Activated T-cell treated with anti-CD3 and anti-CD28 coated beads, Interleukin-2, amount 50 U/mL, for 72 hours (primary cell): ENCODE results near the gene MRPS12. TPM values are rescaled to one million over a fixed set of nuclear protein-coding genes. Genes with fewer than 3 reads are reported as not detected.

Source experiments
- ATAC-seq, 2 donors: fragments of 150-1000 bp; cut with Tn5 transposase; replicated peaks in 1 of 2; 2 replicates each; pipeline ENCODE4 v1.10.0; 2021; ENCODE audit warnings: moderate library complexity in 2 of 2, mild to moderate bottlenecking in 1 of 2
- DNase-seq, 2 donors: peaks; one replicate each; pipeline ENCODE4 v3.0.0; 2021 to 2022; ENCODE audit warnings: mixed read lengths in 1 of 2
- H3K27ac Mint-ChIP-seq: one replicate; pipeline ENCODE4 v1.8.0; 2022; ENCODE audit warnings: mild to moderate bottlenecking, moderate library complexity, mixed read lengths
- H3K27me3 Mint-ChIP-seq: one replicate; pipeline ENCODE4 v1.8.0; 2022; ENCODE audit warnings: low read depth, mixed read lengths
- H3K36me3 Mint-ChIP-seq, 2 donors: one replicate each; pipeline ENCODE4 v1.8.0; 2022; ENCODE audit warnings: mixed read lengths in 2 of 2, mild to moderate bottlenecking in 1 of 2; ENCODE audit not compliant: insufficient read depth in 2 of 2
- H3K4me1 Mint-ChIP-seq: one replicate; pipeline ENCODE4 v1.8.0; 2022; ENCODE audit warnings: low read depth, mixed read lengths
- H3K4me3 Mint-ChIP-seq, 2 donors: one replicate each; pipeline ENCODE4 v1.8.0; 2022; ENCODE audit warnings: mild to moderate bottlenecking in 2 of 2, mixed read lengths in 2 of 2, moderate library complexity in 2 of 2
- H3K9me3 Mint-ChIP-seq, 2 donors: one replicate each; pipeline ENCODE4 v1.8.0; 2022; ENCODE audit warnings: mixed read lengths in 2 of 2
- total RNA-seq, 2 donors: library from RNA; stranded (reverse); gene quantifications; one replicate each; pipeline ENCODE4 v1.2.3, GENCODE V29; 2022

The MRPS12 gene
- total RNA-seq, 2 donors from 2014 or later = 54.8 to 57.9 TPM

DNA sequence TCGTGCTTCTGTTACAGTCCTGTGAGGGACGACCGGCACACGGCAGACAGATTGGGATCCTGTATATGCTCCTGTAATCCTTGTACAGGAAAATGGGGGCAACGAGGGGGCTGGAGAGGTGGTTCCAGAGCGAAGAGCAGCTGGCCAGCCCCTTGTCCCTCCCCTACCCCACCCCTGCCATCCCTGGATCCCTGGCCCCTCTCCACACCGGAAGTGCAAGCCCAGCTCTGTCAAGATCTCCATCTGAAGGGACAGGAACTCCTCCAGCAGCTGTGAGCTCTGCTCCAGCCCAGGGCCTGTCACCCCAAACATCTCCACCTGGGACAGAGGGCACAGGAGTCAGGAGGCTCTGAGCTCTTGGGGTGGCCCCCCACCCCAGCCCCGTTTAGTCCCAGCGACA, 13.2 kb upstream of the MRPS12 start:
- H3K27me3 Mint-ChIP-seq = no peaks in the 10 kb centered on the region
- no peak for ATAC-seq
- DNase-seq = no peak
- H3K27ac Mint-ChIP-seq = no peak overlapping the region
- H3K4me1 Mint-ChIP-seq = peaks cover 4% of the 10 kb centered on the region
- H3K36me3 Mint-ChIP-seq = peaks cover 0 to 3% of the 10 kb centered on the region in 2 donors
- H3K4me3 Mint-ChIP-seq = no peak overlapping the region
- no peaks in the 10 kb centered on the region for H3K9me3 Mint-ChIP-seq

DNA sequence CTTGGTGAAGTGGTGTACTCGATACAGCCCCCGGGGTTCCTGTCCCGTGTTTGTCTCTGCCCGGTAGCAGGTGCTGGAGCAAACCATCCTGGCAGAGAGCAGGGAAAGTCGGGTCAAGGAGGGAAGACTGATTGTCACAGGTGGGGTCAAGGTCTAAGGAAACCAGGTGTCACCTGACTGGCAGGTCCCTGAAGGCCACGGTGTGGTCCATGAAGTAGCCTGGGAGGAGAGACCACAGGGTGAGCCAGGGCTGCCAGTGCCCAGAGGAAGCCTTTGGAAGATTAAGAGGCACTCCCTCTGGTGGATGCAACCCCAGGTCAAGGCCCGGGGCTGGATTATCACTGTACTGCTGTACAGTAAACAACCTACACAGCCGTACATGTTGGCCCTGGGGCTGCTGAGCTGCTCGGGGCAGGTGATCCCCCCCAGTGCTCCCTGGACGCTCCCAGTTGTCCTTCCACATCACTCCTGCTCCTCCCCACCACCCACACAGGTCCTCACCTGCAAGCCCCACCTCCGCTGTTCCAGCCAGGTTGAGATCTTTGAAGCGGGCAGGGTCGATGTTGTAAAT, 12.7 kb upstream of the MRPS12 start:
- no peaks in the 10 kb centered on the region for H3K9me3 Mint-ChIP-seq
- DNase-seq (no peak), ATAC-seq (no peak)
- H3K4me3 Mint-ChIP-seq = no peak overlapping the region
- peaks cover 0 to 3% of the 10 kb centered on the region in 2 donors for H3K36me3 Mint-ChIP-seq
- no peaks in the 10 kb centered on the region for H3K27me3 Mint-ChIP-seq
- no peaks in the 10 kb centered on the region for H3K4me1 Mint-ChIP-seq
- no peak overlapping the region for H3K27ac Mint-ChIP-seq

DNA sequence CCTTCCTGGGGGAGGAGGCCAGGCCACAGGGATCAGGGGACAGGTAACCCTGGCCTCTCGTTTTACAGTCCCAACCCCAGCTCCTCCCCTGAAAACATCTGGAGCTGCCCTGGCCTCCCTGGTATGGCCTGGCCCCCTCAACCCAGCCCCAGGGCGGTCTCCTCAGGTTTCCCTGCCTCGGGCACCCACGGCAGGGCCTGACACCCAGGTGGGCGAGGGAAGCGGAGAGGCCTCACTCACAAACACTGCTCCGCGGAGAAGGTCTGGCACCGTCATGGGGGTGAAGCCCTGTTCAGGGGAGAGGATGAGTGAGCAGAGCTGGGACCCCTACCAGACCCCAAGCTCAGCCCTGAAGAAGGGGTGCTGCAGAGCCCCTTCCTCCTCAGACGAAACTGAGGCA, 12.2 kb upstream of the MRPS12 start:
- Mint-ChIP-seq H3K4me3 (no peak overlapping the region), H3K27ac (no peak overlapping the region), H3K9me3 (no peaks in the 10 kb centered on the region), H3K4me1 (no peaks in the 10 kb centered on the region), H3K27me3 (no peaks in the 10 kb centered on the region), H3K36me3 (peaks cover 0 to 3% of the 10 kb centered on the region in 2 donors)
- ATAC-seq = no peak
- no peak for DNase-seq

DNA sequence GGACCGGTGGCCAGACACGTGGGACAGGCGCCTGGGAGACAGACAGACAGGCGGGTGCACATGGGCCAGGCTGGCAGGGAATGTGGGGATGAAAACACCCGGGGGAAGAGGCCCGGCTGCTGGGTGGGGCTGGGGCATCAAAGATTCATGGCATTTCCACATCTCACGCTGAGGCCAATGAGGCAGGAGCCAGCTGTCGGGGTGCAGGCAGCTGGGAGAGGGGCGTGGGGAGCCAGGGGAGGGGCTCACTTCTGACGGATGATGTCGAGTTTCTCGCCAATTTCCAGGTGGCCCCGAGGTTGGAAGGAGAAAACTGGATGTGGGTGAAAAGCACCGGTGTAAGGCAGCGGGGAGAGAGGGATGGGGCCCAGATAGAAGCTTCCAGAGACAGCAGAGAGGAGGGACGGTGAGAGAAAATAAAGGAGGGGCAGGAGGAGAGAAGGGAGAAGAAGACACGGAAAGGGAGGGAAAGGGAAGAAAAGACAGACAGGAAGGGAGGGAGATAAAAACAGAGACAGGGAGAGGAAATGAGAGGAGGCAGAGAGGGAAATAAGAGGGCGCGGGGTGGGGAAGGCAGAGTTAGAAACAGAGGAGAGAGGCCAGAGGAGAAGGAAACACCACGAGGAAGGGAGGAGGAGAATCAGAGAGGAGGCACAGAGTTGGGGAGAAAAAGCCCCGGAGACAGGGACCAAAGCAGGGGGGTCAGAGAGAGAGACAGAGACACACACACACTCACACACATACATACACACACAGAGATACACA, 10.7 kb upstream of the MRPS12 start:
- Mint-ChIP-seq H3K27ac (no peak overlapping the region), H3K4me3 (no peak overlapping the region), H3K9me3 (no peaks in the 10 kb centered on the region), H3K27me3 (no peaks in the 10 kb centered on the region), H3K4me1 (no peaks in the 10 kb centered on the region), H3K36me3 (peaks cover 0 to 3% of the 10 kb centered on the region in 2 donors)
- DNase-seq = no peak
- no peak for ATAC-seq

DNA sequence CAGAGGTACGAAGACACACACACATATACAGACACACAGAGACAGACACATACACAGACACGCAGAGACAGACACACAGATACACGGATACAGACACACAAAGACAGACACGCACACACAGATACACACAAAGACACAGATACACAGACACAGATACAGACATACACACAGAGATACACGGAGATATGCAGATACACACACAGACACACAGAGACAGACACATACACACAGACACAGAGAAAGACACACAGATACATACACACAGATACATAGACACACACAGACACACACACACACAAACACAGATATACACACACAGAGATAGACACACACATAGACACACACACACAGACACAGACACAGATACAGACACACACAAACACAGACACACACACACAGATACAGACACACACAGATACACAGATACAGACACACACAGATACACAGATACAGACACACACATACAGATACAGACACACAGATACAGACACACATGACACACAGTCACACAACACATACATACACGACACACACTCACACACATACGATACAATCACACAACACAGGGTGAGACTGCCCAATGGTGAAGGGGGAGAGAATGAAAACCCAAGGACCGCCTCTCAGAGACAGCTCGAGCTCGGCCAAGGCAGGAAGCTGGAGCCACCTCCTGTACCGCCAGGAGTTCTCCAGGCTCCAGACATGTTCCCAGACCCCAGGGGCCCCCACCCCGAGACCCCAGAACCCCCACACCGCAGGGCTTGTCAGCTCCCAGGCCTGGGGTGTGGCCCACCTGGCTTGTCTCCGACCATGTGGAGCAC, 9.9 kb upstream of the MRPS12 start:
- H3K27ac Mint-ChIP-seq = no peak overlapping the region
- no peaks in the 10 kb centered on the region for H3K4me1 Mint-ChIP-seq
- no peak for ATAC-seq
- H3K27me3 Mint-ChIP-seq = no peaks in the 10 kb centered on the region
- peaks cover 0 to 3% of the 10 kb centered on the region in 2 donors for H3K36me3 Mint-ChIP-seq
- H3K4me3 Mint-ChIP-seq = no peak overlapping the region
- no peaks in the 10 kb centered on the region for H3K9me3 Mint-ChIP-seq
- no peak for DNase-seq

DNA sequence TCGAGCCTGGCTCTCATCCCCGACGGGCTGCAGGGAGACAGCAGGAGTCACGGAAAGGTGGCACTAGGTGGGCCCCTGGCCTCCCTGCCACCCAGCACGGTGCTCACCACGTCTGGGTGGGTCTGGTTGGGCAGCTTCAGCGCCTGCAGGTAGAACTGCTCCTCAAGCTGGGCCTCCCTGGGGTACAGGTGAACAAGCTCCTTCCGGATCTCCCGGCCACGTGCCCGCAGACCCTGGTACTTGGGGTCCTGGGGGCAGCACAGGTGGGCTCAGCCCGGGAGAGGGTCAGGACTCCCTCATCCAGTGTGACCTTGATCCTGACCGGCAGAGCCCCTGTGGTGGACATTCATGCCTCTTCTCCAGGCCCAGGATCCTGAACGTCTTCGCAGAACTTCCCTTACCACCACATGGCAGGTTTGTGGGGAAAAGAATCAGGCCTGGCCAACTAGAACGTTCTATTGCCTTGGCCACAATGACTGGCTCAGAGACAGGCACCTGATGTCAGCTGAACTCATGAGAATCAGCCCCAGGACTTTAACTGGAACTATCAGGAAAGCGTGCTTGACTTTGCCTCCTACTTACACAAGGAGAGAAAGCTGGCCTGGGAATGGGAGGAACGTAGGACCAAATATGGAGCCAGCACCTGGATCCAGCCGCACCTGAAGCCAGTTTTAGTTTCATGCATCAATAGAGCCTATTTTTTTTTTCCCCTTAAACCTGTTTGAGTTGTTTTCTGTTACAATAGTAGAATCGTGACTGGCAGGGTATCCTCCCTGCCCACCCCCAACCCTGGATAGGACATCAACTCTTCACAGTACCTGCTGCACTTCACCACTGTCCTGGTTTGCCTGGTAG, 9.1 kb upstream of the MRPS12 start:
- ATAC-seq = no peak
- H3K27ac Mint-ChIP-seq = no peak overlapping the region

DNA sequence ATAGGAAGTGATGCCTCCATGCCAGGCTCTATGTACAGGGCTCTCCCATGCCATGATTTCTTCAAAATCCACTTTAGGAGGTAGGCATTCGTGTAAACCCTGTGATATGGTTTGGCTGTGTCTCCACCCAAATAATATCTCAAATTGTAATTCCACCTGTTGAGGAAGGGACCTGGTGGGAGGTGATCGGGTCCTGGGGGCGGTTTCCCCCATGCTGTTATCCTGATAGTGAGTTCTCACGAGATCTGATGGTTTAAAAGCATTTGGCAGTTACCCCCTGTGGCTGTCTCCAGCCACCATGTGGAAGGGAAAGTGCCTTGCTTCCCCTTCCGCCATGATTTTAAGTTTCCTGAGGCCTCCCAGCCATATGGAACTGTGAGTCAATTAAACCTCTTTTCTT, 8.3 kb upstream of the MRPS12 start:
- DNase-seq (no peak), ATAC-seq (no peak)
- H3K36me3 Mint-ChIP-seq = peaks cover 0 to 3% of the 10 kb centered on the region in 2 donors
- no peak overlapping the region for H3K27ac Mint-ChIP-seq
- H3K27me3 Mint-ChIP-seq = no peaks in the 10 kb centered on the region
- no peak overlapping the region for H3K4me3 Mint-ChIP-seq
- peaks cover 4% of the 10 kb centered on the region for H3K4me1 Mint-ChIP-seq
- H3K9me3 Mint-ChIP-seq = no peaks in the 10 kb centered on the region

More for the DNA sequence above, 9.1 kb upstream of the MRPS12 start:
- no peak for DNase-seq
- H3K9me3 Mint-ChIP-seq = no peaks in the 10 kb centered on the region
- no peaks in the 10 kb centered on the region for H3K4me1 Mint-ChIP-seq
- no peak overlapping the region for H3K4me3 Mint-ChIP-seq
- peaks cover 0 to 3% of the 10 kb centered on the region in 2 donors for H3K36me3 Mint-ChIP-seq
- no peaks in the 10 kb centered on the region for H3K27me3 Mint-ChIP-seq

DNA sequence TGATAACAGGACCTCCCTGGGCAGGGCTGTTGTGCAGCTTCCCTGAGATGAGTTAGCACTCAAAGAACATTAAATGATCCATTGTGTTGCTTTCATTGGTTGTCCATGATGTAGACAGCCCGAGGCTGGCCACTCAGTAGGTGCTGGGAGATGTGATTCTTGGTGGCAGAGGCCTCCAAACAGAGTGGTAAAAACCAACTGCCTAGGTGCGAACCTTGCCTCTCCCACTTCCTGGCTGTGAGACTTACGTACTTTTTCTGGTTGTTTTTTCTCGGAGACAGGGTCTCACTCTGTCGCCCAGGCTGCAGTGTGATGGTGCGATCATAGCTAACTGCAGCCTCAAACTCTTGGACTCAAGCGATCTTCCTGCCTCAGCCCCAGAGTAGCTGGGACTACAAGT, 6.4 kb upstream of the MRPS12 start:
- Mint-ChIP-seq H3K9me3 (no peaks in the 10 kb centered on the region), H3K27ac (no peak overlapping the region), H3K4me1 (peaks cover 23% of the 10 kb centered on the region), H3K4me3 (no peak overlapping the region), H3K27me3 (no peaks in the 10 kb centered on the region), H3K36me3 (peaks cover 2 to 3% of the 10 kb centered on the region in 2 donors)
- DNase-seq = no peak
- peak in 1 of 2 donors; percentile 49 for ATAC-seq

DNA sequence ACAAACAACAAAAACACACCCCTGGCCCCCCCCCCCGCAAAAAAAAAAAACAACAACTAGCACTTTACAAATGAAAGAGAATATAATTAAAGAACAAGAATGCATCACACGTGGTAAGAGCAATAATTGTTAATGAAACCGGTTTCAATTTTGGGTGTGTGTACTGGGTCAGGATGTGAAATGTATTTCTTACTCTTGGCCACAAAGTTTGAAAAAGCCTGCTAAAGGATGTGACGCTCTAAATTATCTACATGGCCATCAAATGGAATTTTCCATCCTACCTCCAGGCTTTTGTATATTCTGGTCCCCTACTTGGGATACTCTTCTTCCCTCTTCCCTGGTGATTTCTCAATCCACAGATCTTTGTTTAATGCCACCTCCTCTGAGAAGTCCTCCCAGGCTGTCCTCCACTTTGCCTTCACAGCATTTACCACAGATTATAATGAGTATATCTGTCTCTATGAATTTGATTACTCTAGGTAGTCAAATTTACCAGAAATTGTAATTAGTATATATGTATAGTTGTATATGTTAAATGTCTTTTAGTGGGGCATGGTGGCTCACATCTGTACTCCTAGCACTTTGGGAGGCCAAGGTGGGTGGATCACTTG, 2.2 kb upstream of the MRPS12 start:
- no peaks in the 10 kb centered on the region for H3K27me3 Mint-ChIP-seq
- DNase-seq = no peak
- H3K36me3 Mint-ChIP-seq = peaks cover 6 to 14% of the 10 kb centered on the region in 2 donors
- H3K4me3 Mint-ChIP-seq = peak overlapping the region; percentile 98
- no peak for ATAC-seq
- peaks cover 60% of the 10 kb centered on the region for H3K4me1 Mint-ChIP-seq
- H3K9me3 Mint-ChIP-seq = no peaks in the 10 kb centered on the region
- H3K27ac Mint-ChIP-seq = peak overlapping the region; percentile 36

DNA sequence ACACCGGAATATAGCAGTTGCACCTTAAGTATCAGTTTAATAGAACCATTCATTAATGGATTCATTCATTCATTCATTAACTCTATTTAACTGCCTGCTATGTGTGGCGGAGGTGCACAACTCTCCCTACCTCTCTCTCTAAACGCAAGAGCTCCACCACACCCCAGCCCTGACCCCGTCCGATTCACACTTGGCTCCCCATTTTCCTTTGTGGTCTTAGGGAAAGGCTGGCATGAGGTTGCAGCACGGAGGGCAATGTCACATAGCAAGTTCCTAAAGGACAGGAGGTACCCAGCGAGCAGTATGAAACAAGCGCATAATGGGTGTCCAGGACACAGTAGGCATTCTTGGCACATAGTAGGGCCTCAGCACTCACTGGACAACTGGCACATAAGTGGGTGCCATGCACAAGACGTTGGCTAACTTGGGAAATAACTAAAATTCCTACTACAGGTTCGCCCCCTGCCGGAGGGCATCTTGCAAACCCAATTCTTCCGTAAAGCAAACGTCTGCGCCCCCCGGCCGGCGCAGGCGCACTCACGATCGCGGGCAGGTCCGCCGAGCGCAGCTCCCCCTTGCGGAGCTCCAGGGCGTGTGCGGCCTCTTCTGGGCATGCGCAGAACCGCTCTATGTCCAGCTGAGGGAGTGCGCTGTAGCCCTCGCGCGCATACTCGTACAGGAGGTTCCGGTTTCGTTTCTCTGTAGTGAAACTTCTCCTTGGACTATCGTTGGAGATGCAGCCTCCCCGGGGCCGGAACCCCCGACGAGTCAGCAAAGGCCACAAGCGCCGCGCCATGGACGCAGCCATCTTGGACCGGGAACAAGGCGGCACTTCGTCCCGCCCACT, 592 bp upstream of the MRPS12 start, which contains the start of gene SARS2:
SARS2 (minus strand) TSS at position 835 of the 847 bp plus-strand sequence; CDS start at position 808, 27 bp downstream.
- Mint-ChIP-seq H3K27me3 (no peaks in the 10 kb centered on the region), H3K4me1 (peaks cover 62% of the 10 kb centered on the region), H3K9me3 (no peaks in the 10 kb centered on the region), H3K27ac (peak within 1 kb of the TSS; percentile 93), H3K36me3 (peaks cover 8 to 23% of the 10 kb centered on the region in 2 donors), H3K4me3 (peak within 1 kb of the TSS; percentile 98)
- peak; percentile 7 to 64 for ATAC-seq
- DNase-seq = peak; percentile 88 to 94

DNA sequence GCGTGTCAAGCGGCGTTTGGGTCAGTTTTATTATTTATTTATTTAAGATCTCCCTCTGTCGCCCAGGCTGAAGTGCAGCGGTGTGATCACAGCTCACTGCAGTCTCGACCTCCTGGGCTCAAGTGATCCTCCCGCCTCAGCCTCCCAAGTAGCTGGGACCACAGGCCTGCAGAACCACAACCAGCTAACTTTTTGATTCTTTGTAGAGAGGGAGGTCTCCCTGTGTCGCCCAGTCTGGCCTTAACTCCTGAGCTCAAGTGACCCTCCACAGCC, 713 bp downstream of the MRPS12 start:
- ATAC-seq (no peak), DNase-seq (no peak)
- Mint-ChIP-seq H3K27ac (peak overlapping the region; percentile 93), H3K9me3 (no peaks in the 10 kb centered on the region), H3K36me3 (peaks cover 8 to 23% of the 10 kb centered on the region in 2 donors), H3K27me3 (no peaks in the 10 kb centered on the region), H3K4me3 (peak overlapping the region; percentile 98), H3K4me1 (peaks cover 62% of the 10 kb centered on the region)
